HG03060 (cell line): ENCODE data around the gene USP6NL.

Source experiments
- ATAC-seq: cut with Tn5 transposase; IDR thresholded peaks from one replicate; pipeline ENCODE4 v1.9.1; 2021; ENCODE audit warnings: low read depth, moderate number of reproducible peaks; ENCODE audit not compliant: unreplicated experiment

USP6NL gene

GRCh38 chr10:11433657-11434056 is 177.8 kb downstream of the USP6NL start:
- ATAC-seq: no peak

- no peak for ATAC-seq
Observed at GRCh38 chr10:11431216-11431555, 180.3 kb downstream of the USP6NL start.

- ATAC-seq: no peak
Observed at GRCh38 chr10:11430421-11431215, 180.8 kb downstream of the USP6NL start.

- no peak for ATAC-seq
Observed at GRCh38 chr10:11429439-11430052, 181.9 kb downstream of the USP6NL start.

GRCh38 chr10:11425676-11426075 is 185.8 kb downstream of the USP6NL start:
- no peak for ATAC-seq

- ATAC-seq: no peak
Observed at GRCh38 chr10:11425296-11425610, 186.2 kb downstream of the USP6NL start.

- ATAC-seq: no peak
Observed at GRCh38 chr10:11424456-11425295, 186.8 kb downstream of the USP6NL start.

GRCh38 chr10:11416974-11417373 is 194.5 kb downstream of the USP6NL start:
- ATAC-seq: no peak

- no peak for ATAC-seq
Observed at GRCh38 chr10:11415095-11415494, 196.4 kb downstream of the USP6NL start.

GRCh38 chr10:11414314-11415038 is 197.0 kb downstream of the USP6NL start:
- ATAC-seq: no peak

- no peak for ATAC-seq
Observed at GRCh38 chr10:11411926-11412545, 199.4 kb downstream of the USP6NL start.

- ATAC-seq: no peak
Observed at GRCh38 chr10:11409357-11409756, 202.1 kb downstream of the USP6NL start.

- ATAC-seq: no peak
Observed at GRCh38 chr10:11407939-11408338, 203.5 kb downstream of the USP6NL start.

- no peak for ATAC-seq
Observed at GRCh38 chr10:11406746-11407145, 204.7 kb downstream of the USP6NL start.

GRCh38 chr10:11404901-11405300 is 206.5 kb downstream of the USP6NL start:
- no peak for ATAC-seq
